IMR-90 (cell line): ENCODE results near the gene DISC1. TPM values are rescaled to one million over a fixed set of nuclear protein-coding genes. Genes with fewer than 3 reads are reported as not detected.
A peak's percentile ranks its signal among the peaks of the same experiment; 100 is the strongest.

Experiments
- ATAC-seq: fragments of 200-7000 bp; cut with Tn5 transposase; 2 replicates; pipeline ENCODE4 v1.9.1; 2020; ENCODE audit warnings: low read depth, mild to moderate bottlenecking, moderate library complexity
- BruUV-seq: library from RNA; stranded (reverse); fragments of 400-500 nt; replicated peaks from 2 replicates; lab custom pipeline; 2021; lab: Mats Ljungman, UMichigan
- CTCF ChIA-PET: fragments of 300-600 bp; formaldehyde crosslinking; extraction: SDS; loops from one replicate; lab custom pipeline; 2021; ENCODE audit warnings: antibody characterized with exemption; lab: Yijun Ruan, JAX
- POLR2A ChIA-PET: fragments of 300-600 bp; sonication (Branson Sonifier 250); formaldehyde crosslinking; loops from one replicate; lab custom pipeline; 2022; ENCODE audit warnings: antibody characterized with exemption; ENCODE audit not compliant: unreplicated experiment; lab: Charles Lee
- DNase-seq: peaks from one replicate; pipeline ENCODE4 v3.0.0; 2013
- H2AFZ ChIP-seq: replicated peaks from 2 replicates; pipeline ENCODE3; 2013; ENCODE audit warnings: low read length, mild to moderate bottlenecking; ENCODE audit not compliant: poor library complexity
- H2AK5ac ChIP-seq: 2 replicates; pipeline ENCODE4 v1.6.1; 2013; ENCODE audit warnings: low read depth, low read length, inconsistent platforms
- H2AK9ac ChIP-seq: replicated peaks from 2 replicates; pipeline ENCODE3; 2013; ENCODE audit warnings: mild to moderate bottlenecking, low read depth, low read length, moderate library complexity; ENCODE audit not compliant: poor library complexity
- H2BK120ac ChIP-seq: 2 replicates; pipeline ENCODE4 v1.6.1; 2013; ENCODE audit warnings: low read depth, low read length, inconsistent platforms
- H2BK15ac ChIP-seq: 3 replicates; pipeline ENCODE4 v1.6.1; 2013; ENCODE audit warnings: low read depth, low read length, inconsistent platforms
- H2BK20ac ChIP-seq: 2 replicates; pipeline ENCODE4 v1.6.1; 2013; ENCODE audit warnings: low read depth, mild to moderate bottlenecking, inconsistent platforms, low read length, moderate library complexity
- H2BK5ac ChIP-seq: 2 replicates; pipeline ENCODE4 v1.6.1; 2013; ENCODE audit warnings: mild to moderate bottlenecking, low read depth, low read length, inconsistent platforms; ENCODE audit not compliant: poor library complexity, severe bottlenecking
- H3K14ac ChIP-seq: replicated peaks from 2 replicates; pipeline ENCODE4 v1.6.1; 2013; ENCODE audit warnings: low read depth, low read length, inconsistent platforms
- H3K18ac ChIP-seq: 2 replicates; pipeline ENCODE4 v1.6.1; 2013; ENCODE audit warnings: low read depth, low read length, control low read depth
- H3K23ac ChIP-seq: 2 replicates; pipeline ENCODE4 v1.6.1; 2013; ENCODE audit warnings: low read depth, low read length, inconsistent platforms
- H3K27ac ChIP-seq: 2 replicates; pipeline ENCODE4 v1.5.1; 2013; ENCODE audit warnings: mild to moderate bottlenecking, control low read depth, low read length; ENCODE audit not compliant: insufficient read depth
- H3K27me3 ChIP-seq: 2 replicates; pipeline ENCODE4 v1.6.1; 2013; ENCODE audit warnings: low read length; ENCODE audit not compliant: control insufficient read depth, insufficient read depth
- H3K36me3 ChIP-seq: 2 replicates; pipeline ENCODE4 v1.6.1; 2013; ENCODE audit warnings: low read length, mixed read lengths; ENCODE audit not compliant: control insufficient read depth, insufficient read depth
- H3K4ac ChIP-seq: 2 replicates; pipeline ENCODE4 v1.6.1; 2013; ENCODE audit warnings: low read depth, low read length, inconsistent platforms
- H3K4me1 ChIP-seq: 2 replicates; pipeline ENCODE4 v1.6.1; 2013; ENCODE audit warnings: low read length, mixed read lengths; ENCODE audit not compliant: control insufficient read depth, insufficient read depth
- H3K4me2 ChIP-seq: 2 replicates; pipeline ENCODE4 v1.6.1; 2013; ENCODE audit warnings: low read depth, mild to moderate bottlenecking, control low read depth, low read length, moderate library complexity
- H3K4me3 ChIP-seq: 2 replicates; pipeline ENCODE4 v1.5.1; 2013; ENCODE audit warnings: low read depth, mild to moderate bottlenecking, control low read depth, low read length, moderate library complexity; ENCODE audit not compliant: insufficient read depth
- H3K56ac ChIP-seq: 2 replicates; pipeline ENCODE4 v1.6.1; 2013; ENCODE audit warnings: low read length, inconsistent platforms; ENCODE audit not compliant: insufficient read depth; ENCODE audit errors: extremely low read depth
- H3K79me1 ChIP-seq, 2 experiments: 2 replicates each; pipeline ENCODE4 v1.6.1; 2013; ENCODE audit warnings: low read length in 2 of 2, inconsistent platforms in 1 of 2, low read depth in 1 of 2
- H3K9ac ChIP-seq: 2 replicates; pipeline ENCODE4 v1.6.1; 2013; ENCODE audit warnings: low read depth, low read length, control low read depth
- H3K9me1 ChIP-seq: 2 replicates; pipeline ENCODE4 v1.6.1; 2013; ENCODE audit warnings: low read length, inconsistent platforms; ENCODE audit not compliant: insufficient read depth
- H3K9me3 ChIP-seq: 2 replicates; pipeline ENCODE4 v1.6.1; 2013; ENCODE audit warnings: low read length; ENCODE audit not compliant: control insufficient read depth, insufficient read depth
- H4K20me1 ChIP-seq: 2 replicates; pipeline ENCODE4 v1.6.1; 2013; ENCODE audit warnings: low read length, inconsistent platforms; ENCODE audit not compliant: insufficient read depth
- H4K5ac ChIP-seq: 2 replicates; pipeline ENCODE4 v1.6.1; 2013; ENCODE audit warnings: mild to moderate bottlenecking, low read depth, low read length, control low read depth
- H4K8ac ChIP-seq, 2 experiments: 2 replicates each; pipeline ENCODE4 v1.6.1; 2013; ENCODE audit warnings: low read depth in 2 of 2, low read length in 2 of 2, control low read depth in 1 of 2, inconsistent platforms in 1 of 2
- H4K91ac ChIP-seq: 2 replicates; pipeline ENCODE4 v1.6.1; 2013; ENCODE audit warnings: low read depth, low read length, inconsistent platforms; ENCODE audit not compliant: insufficient read depth
- CEBPB ChIP-seq: IDR thresholded peaks from 2 replicates; pipeline ENCODE4 v1.6.1; 2012; ENCODE audit warnings: low read depth, low read length, improper control_type of control experiment
- SMC3 ChIP-seq: fragments of 150-350 bp; IDR thresholded peaks from 2 replicates; pipeline ENCODE4 v1.6.1; 2016; ENCODE audit warnings: low read depth, mild to moderate bottlenecking, antibody characterized with exemption, low read length, moderate library complexity
- WGBS, 2 experiments: methylation state at CpG; one replicate each; pipeline versions ENCODE4 v1.1.5 to v1.1.7; 2013; ENCODE audit warnings: missing lambda C conversion rate in 2 of 2; ENCODE audit not compliant: insufficient read length in 1 of 2; ENCODE audit errors: extremely low coverage in 2 of 2; 5-methylcytosine and 5-hydroxymethylcytosine counted together
- dilution Hi-C: fragments of 300-500 bp; cut with HindIII; formaldehyde crosslinking; loops from one replicate; pipeline ENCODE4 v1.14.3; 2018; ENCODE audit warnings: low sequenced_read_pairs; ENCODE audit not compliant: unreplicated experiment
- in situ Hi-C: fragments of 300-500 bp; cut with MboI; formaldehyde crosslinking; loops from 3 replicates; pipeline ENCODE4 v1.14.3; 2019; ENCODE audit warnings: low sequenced_read_pairs, inconsistent platforms, mixed read lengths
- intact Hi-C: fragments of 100-400 bp; cut with micrococcal nuclease; formaldehyde crosslinking; loops from 2 replicates; pipeline ENCODE4 v1.10.0; 2022
- polyA plus RNA-seq, 3 experiments: library from polyadenylated mRNA; depleted of rRNA; stranded (reverse); fragments of >200 nt; gene quantifications; 2 replicates each; pipeline ENCODE4 v1.2.3, GENCODE V29; 2012; ENCODE audit warnings: low replicate concordance in 1 of 3
- total RNA-seq: library from RNA; depleted of rRNA; stranded (reverse); fragments of >200 nt; gene quantifications from 2 replicates; pipeline ENCODE4 v1.2.3, GENCODE V29; 2012

DISC1 gene
- total and polyA plus RNA-seq, 2 of the 4 experiments (the other 2 are of a cell fraction), result 2.2 to 7.0 TPM

- peak overlapping the region; percentile 29 for H2AFZ ChIP-seq
- H3K23ac ChIP-seq, result no peak overlapping the region
- DNase-seq (no peak), ATAC-seq (no peak)
- no peak overlapping the region for H2AK5ac ChIP-seq
- peaks cover 2% of the 10 kb centered on the region; the same call in 1 of the 2 replicates for H3K4me1 ChIP-seq
- in situ Hi-C loops (no loop called here), dilution Hi-C loops (no loop called here), intact Hi-C loops (loop anchor here (10.0 kb wide), 1 partner anchor 176 kb away; no protein-coding TSS in a partner anchor)
- H4K20me1 ChIP-seq, result no peaks in the 10 kb centered on the region
- H3K18ac ChIP-seq, result no peak overlapping the region
- no peak overlapping the region for H3K4me2 ChIP-seq
- no CpG with 5 or more reads among the region's 7 CpGs for WGBS, 2 experiments
- no TSS peak for BruUV-seq
- peaks cover 2% of the 10 kb centered on the region; the same call in 1 of the 2 replicates for H3K9me3 ChIP-seq
- no peak overlapping the region for H4K5ac ChIP-seq
- TF ChIP-seq SMC3 (no peak), CEBPB (no peak)
- ChIA-PET POLR2A (no interaction called here), CTCF (interaction anchor here (1.2 kb wide), 1 partner anchor 41 kb away, joined by 3 read pairs; no protein-coding TSS in a partner anchor)
- H2BK120ac ChIP-seq, result no peak overlapping the region
- no peak overlapping the region for H2BK15ac ChIP-seq
- no peak overlapping the region for H3K4ac ChIP-seq
- no peak overlapping the region for H2BK20ac ChIP-seq
- H3K27ac ChIP-seq, result no peak overlapping the region
- no peaks in the 10 kb centered on the region for H3K79me1 ChIP-seq
- H2AK9ac ChIP-seq, result no peak overlapping the region
- no peaks in the 10 kb centered on the region for H3K27me3 ChIP-seq
- no peak overlapping the region for H3K9ac ChIP-seq
- H2BK5ac ChIP-seq, result no peak overlapping the region
- no peak overlapping the region for H3K4me3 ChIP-seq
- H3K14ac ChIP-seq, result 0 out of 2 replicates have a peak overlapping the region, but pooled peaks have one; percentile 34
- H4K8ac ChIP-seq, result 0 out of 4 replicates have a peak overlapping the region, but pooled peaks of 1 of the 2 experiments have one; percentile 16
- no peaks in the 10 kb centered on the region for H3K36me3 ChIP-seq
- peaks cover 2% of the 10 kb centered on the region; the same call in 1 of the 2 replicates for H3K9me1 ChIP-seq
- no peak overlapping the region; the same call in 1 of the 2 replicates for H4K91ac ChIP-seq
- no peak overlapping the region for H3K56ac ChIP-seq
These were observed 303.8 kb downstream of the DISC1 start for GRCh38 chr1:231930257-231930947.
